ENCODE data around the gene OCA2. TPM values are rescaled to one million over a fixed set of nuclear protein-coding genes. Genes with fewer than 3 reads are reported as not detected.

The OCA2 gene
- total and polyA plus RNA-seq, 2 experiments from 2014 or later: 0.49 to 0.63 TPM

DNA sequence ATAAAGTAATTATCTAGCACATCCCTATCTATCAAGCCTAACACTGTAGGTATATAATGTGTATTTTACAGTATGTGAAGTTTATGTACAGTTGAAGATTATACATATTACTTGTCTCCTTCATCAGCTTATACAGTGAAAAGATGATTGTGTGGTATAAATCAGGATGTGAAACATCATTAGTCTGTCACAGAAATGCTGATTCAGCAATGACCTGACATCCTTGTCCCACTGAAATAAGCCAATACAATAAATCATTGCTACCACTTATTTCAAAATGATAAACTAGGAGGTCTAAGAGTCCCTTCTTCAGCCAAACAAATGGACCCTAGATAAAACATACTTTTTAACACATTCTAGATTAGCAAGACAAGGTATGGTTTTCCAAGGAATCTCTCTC is 225.3 kb downstream of the OCA2 start:
- Histone ChIP-seq H3K27ac (no peak overlapping the region), H3K9me3 (ENCODE audit: low read depth) (no peaks in the 10 kb centered on the region), H3K36me3 (no peaks in the 10 kb centered on the region), H3K4me3 (no peak overlapping the region), H3K4me1 (ENCODE audit: low read depth) (no peaks in the 10 kb centered on the region), H3K27me3 (no peaks in the 10 kb centered on the region)
- no peak for TF ChIP-seq CTCF (IDR thresholded peaks at IDR 0.05; ENCODE audit: low read depth, low read length)
- DNase-seq (ENCODE audit: low read depth in 1 of 2, low spot score in 1 of 2): no peak

- Histone ChIP-seq H3K4me1 (ENCODE audit: low read depth) (no peaks in the 10 kb centered on the region), H3K4me3 (no peak overlapping the region), H3K36me3 (no peaks in the 10 kb centered on the region), H3K27me3 (no peaks in the 10 kb centered on the region), H3K27ac (no peak overlapping the region), H3K9me3 (ENCODE audit: low read depth) (no peaks in the 10 kb centered on the region)
- no peak for TF ChIP-seq CTCF (IDR thresholded peaks at IDR 0.05; ENCODE audit: low read depth, low read length)
- no peak for DNase-seq (ENCODE audit: low read depth in 1 of 2, low spot score in 1 of 2)
These were observed 226.1 kb downstream of the OCA2 start for GRCh38 chr15:27873039-27873438.

- no peak for TF ChIP-seq CTCF (IDR thresholded peaks at IDR 0.05; ENCODE audit: low read depth, low read length)
- no peak overlapping the region for H3K4me3 ChIP-seq
- DNase-seq (ENCODE audit: low read depth in 1 of 2, low spot score in 1 of 2): no peak
- no peak overlapping the region for H3K27ac ChIP-seq
- H3K9me3 ChIP-seq (ENCODE audit: low read depth): no peaks in the 10 kb centered on the region
- no peaks in the 10 kb centered on the region for H3K27me3 ChIP-seq
- H3K4me1 ChIP-seq (ENCODE audit: low read depth): no peaks in the 10 kb centered on the region
- H3K36me3 ChIP-seq: no peaks in the 10 kb centered on the region
These were observed 226.8 kb downstream of the OCA2 start for GRCh38 chr15:27872355-27872754.

DNA sequence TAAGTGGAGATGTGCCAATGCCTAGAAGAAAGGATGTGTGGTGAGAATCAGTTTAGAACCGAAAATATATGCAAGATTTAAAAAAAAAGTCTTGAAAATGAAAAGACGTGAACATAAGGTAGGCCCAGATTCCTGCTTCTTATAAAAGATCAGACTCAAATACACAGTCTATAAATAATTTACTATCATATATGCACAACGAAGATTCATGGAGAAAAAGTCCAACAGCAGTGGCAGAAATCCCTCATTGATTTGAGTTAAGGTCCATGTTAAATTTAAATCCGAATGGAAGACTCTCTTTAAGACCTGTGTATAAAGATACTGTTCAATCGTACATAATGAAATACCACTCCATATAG is 227.2 kb downstream of the OCA2 start:
- H3K27me3 ChIP-seq: no peaks in the 10 kb centered on the region
- no peak for TF ChIP-seq CTCF (IDR thresholded peaks at IDR 0.05; ENCODE audit: low read depth, low read length)

DNA sequence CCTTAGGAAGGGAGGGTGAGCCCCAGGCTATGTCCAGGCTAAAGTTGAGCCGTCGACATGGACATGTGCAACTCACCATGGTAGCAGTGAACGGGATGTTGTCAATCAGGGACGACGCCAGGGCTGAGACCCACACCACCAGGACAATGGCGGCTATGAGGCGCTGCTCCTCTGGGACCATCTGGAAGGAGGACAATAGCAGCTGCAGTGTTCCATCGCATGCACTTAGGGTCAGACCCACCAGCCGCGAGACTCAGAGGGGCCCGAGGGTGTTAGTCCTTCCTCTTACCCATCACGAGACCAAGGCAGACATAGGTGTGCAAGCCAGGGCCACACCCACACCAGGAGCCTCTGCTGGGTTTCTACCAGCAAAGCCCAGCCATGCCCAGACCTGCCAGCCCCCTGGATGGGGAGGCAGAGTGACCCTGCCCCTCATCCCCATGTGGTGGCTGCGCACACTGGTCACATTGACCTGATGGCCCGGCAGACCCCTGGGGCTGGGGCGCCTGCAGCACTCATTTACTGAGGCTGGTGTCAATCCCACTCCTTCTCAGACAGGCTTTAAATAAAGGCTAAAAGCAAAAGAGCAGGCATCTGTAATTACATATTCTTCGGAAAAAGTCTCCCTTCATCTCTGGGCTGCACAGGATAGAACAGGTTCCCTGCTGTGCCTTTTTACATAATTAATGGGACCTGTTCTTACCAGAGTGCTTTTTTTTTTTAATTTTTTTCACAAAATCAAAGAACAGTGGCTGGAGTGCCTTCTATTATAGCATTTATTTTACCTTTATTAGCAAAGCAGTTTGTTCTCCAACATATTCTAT is 227.8 kb downstream of the OCA2 start:
- DNase-seq (ENCODE audit: low read depth in 1 of 2, low spot score in 1 of 2): no peak
- Histone ChIP-seq H3K4me3 (no peak overlapping the region), H3K27me3 (no peaks in the 10 kb centered on the region), H3K27ac (no peak overlapping the region), H3K36me3 (no peaks in the 10 kb centered on the region), H3K4me1 (ENCODE audit: low read depth) (no peaks in the 10 kb centered on the region), H3K9me3 (ENCODE audit: low read depth) (no peaks in the 10 kb centered on the region)
- TF ChIP-seq CTCF (IDR thresholded peaks at IDR 0.05; ENCODE audit: low read depth, low read length): no peak

More for the DNA sequence above, 227.2 kb downstream of the OCA2 start:
- Histone ChIP-seq H3K27ac (no peak overlapping the region), H3K9me3 (ENCODE audit: low read depth) (no peaks in the 10 kb centered on the region), H3K36me3 (no peaks in the 10 kb centered on the region), H3K4me1 (ENCODE audit: low read depth) (no peaks in the 10 kb centered on the region), H3K4me3 (no peak overlapping the region)
- DNase-seq (ENCODE audit: low read depth in 1 of 2, low spot score in 1 of 2): no peak

Data from cardiac muscle cell (in vitro differentiated cells and primary cell).